Stimulated activated naive CD8-positive, alpha-beta T cell treated with anti-CD3 and anti-CD28 coated beads, Interleukin-15, amount 100 ng/mL, for 72 hours (primary cell): ENCODE results near the gene CYB5R4.

Experiments
- ATAC-seq: fragments of 150-1000 bp; cut with Tn5 transposase; 2 replicates; pipeline ENCODE4 v1.10.0; 2021; ENCODE audit warnings: mild to moderate bottlenecking, moderate library complexity
- DNase-seq, 2 donors: peaks; one replicate each; pipeline ENCODE4 v3.0.0; 2021 to 2022
- H3K27ac Mint-ChIP-seq, 2 donors: one replicate each; pipeline ENCODE4 v1.8.0; 2022; ENCODE audit warnings: mild to moderate bottlenecking in 2 of 2, mixed read lengths in 2 of 2, moderate library complexity in 2 of 2
- H3K27me3 Mint-ChIP-seq: one replicate; pipeline ENCODE4 v1.8.0; 2022; ENCODE audit warnings: mixed read lengths
- H3K4me1 Mint-ChIP-seq: one replicate; pipeline ENCODE4 v1.8.0; 2022; ENCODE audit warnings: mild to moderate bottlenecking, mixed read lengths
- H3K4me3 Mint-ChIP-seq, 2 donors: one replicate each; pipeline ENCODE4 v1.8.0; 2022; ENCODE audit warnings: mild to moderate bottlenecking in 2 of 2, mixed read lengths in 2 of 2, moderate library complexity in 1 of 2
- H3K9me3 Mint-ChIP-seq, 2 donors: one replicate each; pipeline ENCODE4 v1.8.0; 2022; ENCODE audit warnings: mixed read lengths in 2 of 2

CYB5R4 gene

DNA sequence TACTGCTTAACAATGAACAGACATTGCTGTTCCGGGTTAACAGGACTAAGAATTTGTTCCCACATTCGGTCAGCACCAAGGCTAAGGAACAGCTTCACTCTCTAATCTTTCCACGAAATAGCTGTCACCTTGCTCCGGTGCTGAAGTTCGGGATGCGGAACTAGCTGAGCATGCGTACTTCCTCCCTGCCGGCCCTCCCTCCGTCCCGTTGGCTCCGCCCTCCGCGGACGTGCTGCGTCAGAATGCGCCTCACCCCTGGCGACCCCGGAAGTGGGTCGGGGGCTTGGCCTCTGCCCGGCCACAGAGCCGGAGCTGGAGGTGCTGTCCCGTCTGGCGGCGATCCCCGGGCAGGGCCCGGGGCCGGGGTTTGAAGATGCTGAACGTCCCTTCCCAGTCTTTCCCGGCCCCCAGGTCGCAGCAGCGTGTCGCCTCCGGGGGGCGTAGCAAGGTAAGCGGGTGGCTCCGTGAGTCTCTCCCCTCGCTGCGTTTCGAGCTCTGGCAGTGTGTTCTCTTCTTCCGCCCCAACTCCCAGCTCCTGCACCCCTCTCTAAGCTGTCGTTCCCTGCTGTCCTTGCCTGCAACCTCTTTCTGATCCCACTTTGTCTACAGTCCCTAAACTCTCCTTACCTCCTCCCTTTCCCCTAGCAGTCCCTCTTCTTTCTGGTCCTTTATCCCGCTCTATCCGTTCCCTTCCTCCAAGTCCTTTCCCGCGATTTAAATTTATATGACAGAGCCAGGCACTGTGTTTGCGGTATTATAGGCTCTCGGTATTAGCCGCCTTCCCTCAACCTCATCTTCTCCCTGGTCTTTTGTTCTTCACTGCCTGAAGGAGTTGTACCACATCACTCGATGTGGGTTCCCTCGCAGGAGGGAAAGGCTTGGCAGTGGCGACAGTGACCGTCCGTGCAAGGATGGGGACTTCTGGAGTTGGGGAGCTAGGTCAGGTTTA is at the start of gene CYB5R4:
CYB5R4 (plus strand) TSS at position 280 of the 949 bp plus-strand sequence; CDS start at position 374, 94 bp downstream.
- Mint-ChIP-seq H3K27ac (peak within 1 kb of the TSS; percentile 89 to 96), H3K4me1 (peaks cover 20% of the 10 kb centered on the region), H3K27me3 (peaks cover 13% of the 10 kb centered on the region), H3K9me3 (no peaks in the 10 kb centered on the region), H3K4me3 (peak within 1 kb of the TSS; percentile 99 to 100)
- peak; percentile 90 to 94 for DNase-seq
- peak; percentile 98 for ATAC-seq

GRCh38 chr6:83812595-83812994 is 46.9 kb upstream of the CYB5R4 start:
- Mint-ChIP-seq H3K9me3 (no peaks in the 10 kb centered on the region), H3K4me3 (no peak overlapping the region), H3K4me1 (no peaks in the 10 kb centered on the region), H3K27me3 (no peaks in the 10 kb centered on the region), H3K27ac (no peak overlapping the region)
- ATAC-seq (no peak), DNase-seq (no peak)

DNA sequence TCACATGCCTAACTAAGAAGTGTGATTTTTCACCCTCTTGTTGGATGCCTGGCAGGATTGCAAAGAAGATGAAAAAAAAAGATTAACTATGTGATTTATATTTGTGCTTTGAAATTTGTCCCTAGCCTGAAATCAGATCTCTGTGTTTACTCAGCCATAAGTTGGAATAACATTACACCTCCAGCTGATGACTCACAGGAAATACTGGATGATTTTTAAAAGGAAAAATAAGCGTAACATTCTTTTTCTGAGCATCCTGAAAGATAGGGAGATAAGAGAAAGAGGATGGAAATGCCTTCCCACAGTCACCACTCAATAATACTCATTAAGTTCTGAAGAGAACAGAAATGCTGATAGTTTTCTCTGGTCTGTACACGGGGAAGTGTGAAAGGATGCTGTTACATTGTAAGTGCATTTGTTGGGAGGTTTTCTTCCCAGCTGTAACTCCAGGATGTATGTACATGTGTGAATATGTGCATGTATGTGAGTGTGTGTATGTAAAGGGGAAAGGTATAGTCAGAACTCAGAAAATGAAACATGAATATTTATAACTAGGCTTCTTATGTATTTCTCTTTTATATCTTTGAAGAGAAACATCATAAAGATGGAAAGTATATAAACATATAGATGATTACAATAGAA is 43.7 kb upstream of the CYB5R4 start:
- DNase-seq (no peak), ATAC-seq (no peak)
- H3K27ac Mint-ChIP-seq: no peak overlapping the region

DNA sequence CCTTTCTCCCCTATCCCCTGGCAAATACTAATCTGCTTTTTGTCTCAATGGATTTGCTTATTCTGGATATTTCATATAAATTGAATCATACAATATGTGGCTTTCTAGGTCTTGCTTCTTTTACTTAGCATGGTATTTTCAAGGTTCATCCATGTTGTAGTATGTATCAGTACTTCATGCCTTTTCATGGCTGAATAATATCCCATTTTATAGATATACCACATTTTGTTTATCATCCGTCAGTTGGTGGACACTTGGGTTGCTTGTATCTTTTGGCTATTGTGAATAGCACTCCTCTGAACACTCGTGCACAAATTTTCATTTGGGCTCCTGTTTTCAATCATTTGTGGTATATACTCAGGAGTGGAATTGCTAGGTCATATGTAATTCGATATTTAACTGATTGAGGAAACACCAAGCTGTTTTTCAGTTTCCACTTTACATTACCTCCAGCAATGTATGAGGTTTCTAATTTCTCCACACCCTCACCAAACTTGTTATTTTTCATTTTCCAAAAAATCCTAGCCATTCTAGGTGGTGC is 36.8 kb upstream of the CYB5R4 start:
- Mint-ChIP-seq H3K4me1 (no peaks in the 10 kb centered on the region), H3K4me3 (no peak overlapping the region), H3K27me3 (peaks cover 6% of the 10 kb centered on the region), H3K9me3 (no peaks in the 10 kb centered on the region), H3K27ac (no peak overlapping the region)
- DNase-seq (no peak), ATAC-seq (no peak)

More for the DNA sequence above, 43.7 kb upstream of the CYB5R4 start:
- H3K9me3 Mint-ChIP-seq: no peaks in the 10 kb centered on the region
- H3K27me3 Mint-ChIP-seq: peaks cover 7% of the 10 kb centered on the region
- no peaks in the 10 kb centered on the region for H3K4me1 Mint-ChIP-seq
- H3K4me3 Mint-ChIP-seq: no peak overlapping the region

- no peaks in the 10 kb centered on the region for H3K4me1 Mint-ChIP-seq
- no peak overlapping the region for H3K27ac Mint-ChIP-seq
- ATAC-seq (no peak), DNase-seq (no peak)
- H3K9me3 Mint-ChIP-seq: no peaks in the 10 kb centered on the region
- H3K4me3 Mint-ChIP-seq: no peak overlapping the region
- H3K27me3 Mint-ChIP-seq: no peaks in the 10 kb centered on the region
Measured at GRCh38 chr6:83824388-83824801, 35.1 kb upstream of the CYB5R4 start.

- Mint-ChIP-seq H3K4me3 (no peak overlapping the region), H3K27me3 (peaks cover 3% of the 10 kb centered on the region), H3K27ac (no peak overlapping the region), H3K9me3 (no peaks in the 10 kb centered on the region), H3K4me1 (no peaks in the 10 kb centered on the region)
- DNase-seq (no peak), ATAC-seq (no peak)
Measured at GRCh38 chr6:83824831-83825230, 34.7 kb upstream of the CYB5R4 start.

DNA sequence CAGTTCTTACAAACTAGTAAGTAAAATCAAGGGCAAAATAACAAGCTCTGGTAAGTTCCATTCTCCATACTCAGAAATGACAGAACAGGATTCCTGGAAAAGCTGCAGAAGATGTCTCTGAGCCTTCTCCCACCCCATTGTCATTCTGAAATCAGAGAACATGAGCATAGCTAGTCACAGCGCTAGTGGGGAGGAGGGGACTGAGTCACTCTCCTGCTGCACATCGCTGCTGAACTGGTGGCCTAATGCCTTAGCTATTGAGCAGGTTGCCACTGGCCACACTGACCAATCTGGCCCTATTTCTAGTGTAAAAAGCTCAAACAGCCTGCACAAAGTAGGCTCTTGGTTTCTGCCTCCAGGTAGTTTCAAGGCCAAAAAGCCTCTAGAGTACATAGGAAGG is 32.4 kb upstream of the CYB5R4 start:
- Mint-ChIP-seq H3K27ac (no peak overlapping the region), H3K4me3 (no peak overlapping the region), H3K9me3 (no peaks in the 10 kb centered on the region), H3K27me3 (peaks cover 15% of the 10 kb centered on the region), H3K4me1 (no peaks in the 10 kb centered on the region)
- DNase-seq (no peak), ATAC-seq (no peak)

DNA sequence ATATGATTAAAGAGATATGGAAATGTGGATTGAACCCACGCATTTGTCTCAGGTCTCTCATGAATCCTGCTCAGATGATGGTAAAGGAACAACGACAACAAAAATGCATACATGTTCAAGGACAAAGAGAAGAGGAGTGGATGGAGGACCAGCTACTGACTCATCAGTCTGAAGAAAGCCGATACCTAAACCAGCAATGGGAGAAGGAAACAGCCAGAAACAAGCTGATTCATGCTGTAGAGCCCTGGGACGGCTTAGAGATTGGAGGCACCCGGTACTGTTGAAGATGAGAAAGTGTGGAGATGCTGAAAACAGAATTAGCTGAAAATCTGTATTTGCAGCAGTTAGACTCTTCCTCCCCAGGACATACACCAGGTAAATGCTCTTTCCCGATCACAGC is 20.8 kb upstream of the CYB5R4 start:
- Mint-ChIP-seq H3K27ac (no peak overlapping the region), H3K27me3 (peaks cover 15% of the 10 kb centered on the region), H3K4me1 (no peaks in the 10 kb centered on the region), H3K4me3 (no peak overlapping the region), H3K9me3 (peaks cover 20 to 21% of the 10 kb centered on the region in 2 donors)
- DNase-seq: no peak
- no peak for ATAC-seq

GRCh38 chr6:83844170-83844569 is 15.3 kb upstream of the CYB5R4 start:
- Mint-ChIP-seq H3K9me3 (peaks cover 5 to 6% of the 10 kb centered on the region in 2 donors), H3K4me3 (no peak overlapping the region), H3K27ac (no peak overlapping the region), H3K4me1 (no peaks in the 10 kb centered on the region), H3K27me3 (peaks cover 17% of the 10 kb centered on the region)
- DNase-seq: no peak
- ATAC-seq: no peak

- peaks cover 0 to 3% of the 10 kb centered on the region in 2 donors for H3K9me3 Mint-ChIP-seq
- no peak overlapping the region for H3K4me3 Mint-ChIP-seq
- peaks cover 38% of the 10 kb centered on the region for H3K27me3 Mint-ChIP-seq
- no peaks in the 10 kb centered on the region for H3K4me1 Mint-ChIP-seq
- DNase-seq: no peak
- no peak overlapping the region for H3K27ac Mint-ChIP-seq
- no peak for ATAC-seq
Measured at GRCh38 chr6:83846291-83846690, 13.2 kb upstream of the CYB5R4 start.

- ATAC-seq: peak; percentile 61
- peaks cover 43% of the 10 kb centered on the region for H3K27me3 Mint-ChIP-seq
- no peaks in the 10 kb centered on the region for H3K9me3 Mint-ChIP-seq
- H3K4me3 Mint-ChIP-seq: no peak overlapping the region
- no peak for DNase-seq
- no peak overlapping the region for H3K27ac Mint-ChIP-seq
- H3K4me1 Mint-ChIP-seq: no peaks in the 10 kb centered on the region
Measured at GRCh38 chr6:83847179-83847578, 12.3 kb upstream of the CYB5R4 start.

DNA sequence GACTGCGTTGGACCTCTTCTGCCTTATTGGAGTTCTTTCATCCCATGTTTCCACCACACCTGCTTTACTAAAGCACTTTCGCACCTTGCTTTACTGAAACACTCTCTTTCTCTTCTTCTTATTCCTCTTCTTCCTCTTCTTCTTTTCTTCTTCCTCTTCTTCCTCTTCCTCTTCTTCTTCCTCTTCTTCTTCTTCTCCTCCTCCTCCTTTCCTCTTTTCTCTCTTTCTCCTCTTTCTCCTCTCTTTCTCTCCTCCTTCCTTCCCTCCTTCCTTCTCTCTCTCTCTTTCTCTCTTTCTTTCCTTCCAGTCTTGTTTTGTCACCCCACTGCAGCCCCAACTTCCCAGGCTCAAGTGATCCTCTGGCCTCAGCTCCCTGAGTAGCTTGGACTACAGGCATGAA is 10.4 kb upstream of the CYB5R4 start:
- ATAC-seq (no peak), DNase-seq (no peak)
- Mint-ChIP-seq H3K27ac (peak overlapping the region in 1 of 2 donors; percentile 4), H3K4me1 (peaks cover 12% of the 10 kb centered on the region), H3K4me3 (no peak overlapping the region), H3K9me3 (no peaks in the 10 kb centered on the region), H3K27me3 (peaks cover 52% of the 10 kb centered on the region)

DNA sequence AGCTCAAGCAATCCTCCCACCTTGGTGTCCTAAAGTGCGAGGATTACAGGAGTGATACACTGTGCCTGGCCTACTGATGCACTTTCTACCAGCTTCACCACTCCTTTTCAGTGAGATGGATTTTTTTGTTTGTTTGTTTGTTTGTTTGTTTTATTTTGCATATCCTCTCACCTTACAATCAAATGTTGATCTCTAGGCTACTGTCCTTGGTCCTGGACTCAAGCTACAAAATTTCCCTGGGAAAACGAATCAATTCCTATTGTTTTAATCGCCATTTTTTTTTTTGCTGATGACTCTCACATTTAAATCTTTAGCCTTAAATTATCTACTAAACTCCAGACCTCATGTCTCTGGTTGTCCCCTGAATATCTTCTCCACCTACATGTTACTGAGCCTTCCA is 9.9 kb upstream of the CYB5R4 start:
- peaks cover 57% of the 10 kb centered on the region for H3K27me3 Mint-ChIP-seq
- ATAC-seq: no peak

DNA sequence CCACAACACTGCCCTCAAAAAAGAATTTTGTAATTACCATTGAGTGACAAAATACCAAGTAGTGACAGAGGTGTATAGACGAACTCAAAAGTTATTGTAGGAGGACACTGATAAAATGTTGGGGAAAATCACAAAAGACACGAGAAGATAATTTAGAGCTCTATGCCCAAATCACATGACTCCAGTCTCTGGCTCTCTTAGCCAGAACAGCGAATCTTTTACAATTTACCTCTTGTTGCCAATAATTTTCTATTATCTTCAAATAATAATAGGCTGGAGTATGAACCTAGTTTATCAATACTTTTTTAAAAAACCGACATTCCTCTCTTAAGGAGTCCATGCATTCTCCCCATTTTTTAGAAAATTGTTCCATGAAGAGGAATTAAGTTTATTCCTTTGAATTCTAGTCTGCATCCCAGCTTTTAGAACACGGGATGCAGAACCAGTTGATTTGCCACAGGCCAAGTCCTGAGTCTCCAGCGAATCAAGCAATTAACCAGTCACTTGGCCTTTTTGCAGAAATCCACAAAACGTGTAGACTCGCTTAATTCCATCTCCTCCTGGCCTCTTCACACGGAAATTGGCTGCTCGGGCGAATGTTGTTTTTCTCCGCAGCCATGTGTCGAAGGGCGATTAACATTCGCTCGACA is 6.8 kb upstream of the CYB5R4 start:
- no peak for ATAC-seq
- Mint-ChIP-seq H3K4me1 (peaks cover 15% of the 10 kb centered on the region), H3K9me3 (no peaks in the 10 kb centered on the region), H3K27ac (no peak overlapping the region), H3K27me3 (peaks cover 71% of the 10 kb centered on the region), H3K4me3 (peak overlapping the region; percentile 79 to 86)
- no peak for DNase-seq

More for the DNA sequence above, 9.9 kb upstream of the CYB5R4 start:
- Mint-ChIP-seq H3K27ac (no peak overlapping the region), H3K4me3 (no peak overlapping the region), H3K9me3 (no peaks in the 10 kb centered on the region), H3K4me1 (peaks cover 15% of the 10 kb centered on the region)
- no peak for DNase-seq

DNA sequence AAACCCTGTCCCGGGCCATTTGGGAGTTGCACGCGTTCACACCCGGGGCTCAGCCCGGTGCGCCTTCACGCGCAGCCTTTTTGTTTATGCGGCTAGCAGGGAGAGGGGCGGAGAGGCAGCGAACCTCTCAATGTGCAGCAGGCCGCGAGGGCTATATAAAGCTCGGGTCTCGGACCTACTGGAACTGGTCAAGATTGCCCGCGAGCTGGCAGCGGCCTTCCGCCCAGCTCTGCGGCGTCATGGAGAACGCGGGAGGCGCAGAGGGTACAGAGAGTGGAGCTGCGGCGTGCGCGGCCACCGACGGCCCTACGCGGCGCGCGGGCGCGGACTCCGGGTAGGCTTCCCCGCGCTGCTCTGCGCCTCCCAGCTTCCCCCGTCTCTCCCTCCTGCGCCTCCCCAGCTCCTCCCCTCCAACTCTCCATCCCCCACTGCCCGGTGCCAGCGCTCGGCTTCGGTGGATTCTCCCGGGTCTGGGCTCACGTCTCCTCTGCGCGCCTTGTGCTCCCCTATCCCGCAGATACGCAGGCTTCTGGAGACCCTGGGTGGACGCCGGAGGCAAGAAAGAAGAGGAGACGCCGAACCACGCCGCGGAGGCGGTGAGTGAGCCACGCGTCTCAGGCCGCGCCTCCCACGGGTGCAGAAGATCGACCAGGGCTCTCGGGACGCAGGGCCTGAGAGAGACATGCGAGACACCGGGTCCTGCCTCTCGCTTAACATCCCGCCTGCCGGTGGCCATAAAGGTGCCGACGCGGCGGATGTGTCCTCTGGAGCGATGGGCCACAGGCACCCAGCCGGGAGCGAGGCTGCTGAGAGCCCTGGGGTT is 6.1 kb upstream of the CYB5R4 start, which contains the start of gene RIPPLY2:
RIPPLY2 (plus strand) TSS at position 183 of the 823 bp plus-strand sequence; CDS start at position 240, 57 bp downstream.
- ATAC-seq: peak; percentile 79
- Mint-ChIP-seq H3K9me3 (no peaks in the 10 kb centered on the region), H3K27ac (no peak within 1 kb of the TSS), H3K4me1 (peaks cover 15% of the 10 kb centered on the region), H3K27me3 (peaks cover 68% of the 10 kb centered on the region), H3K4me3 (peak within 1 kb of the TSS; percentile 79 to 86)
- DNase-seq: peak; percentile 17 to 20
